Activated gamma-delta T cell treated with anti-CD3 and anti-CD28 coated beads, Interleukin-2, amount 50 U/mL, for 16 hours (primary cell): ENCODE data around the gene ROBO1.

ENCODE experiments used
- DNase-seq: peaks from one replicate; pipeline ENCODE4 v3.0.0-alpha.2; 2020; ENCODE audit warnings: low read depth

Gene ROBO1

GRCh38 chr3:79160421-79160820 is 607.4 kb downstream of the ROBO1 start:
- no peak for DNase-seq

DNA sequence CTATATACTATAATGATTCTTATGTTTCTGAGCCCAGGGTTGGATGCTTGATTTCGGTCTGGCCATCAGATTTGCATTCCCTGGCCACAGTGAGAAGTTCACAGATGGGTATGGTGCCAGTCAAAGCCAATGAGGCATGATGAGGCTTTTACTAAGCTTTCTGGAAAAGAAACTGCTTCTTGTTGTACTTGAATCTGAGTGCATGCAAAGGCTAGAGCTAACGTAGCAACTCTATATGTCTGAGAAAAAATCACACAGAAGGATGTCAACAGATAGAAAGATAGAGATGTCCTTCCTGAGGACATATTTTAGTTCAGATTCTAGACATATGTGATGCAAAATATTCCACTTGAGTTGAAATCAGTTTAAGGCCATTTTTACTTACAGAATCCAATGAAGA is 608.1 kb downstream of the ROBO1 start:
- DNase-seq = no peak

DNA sequence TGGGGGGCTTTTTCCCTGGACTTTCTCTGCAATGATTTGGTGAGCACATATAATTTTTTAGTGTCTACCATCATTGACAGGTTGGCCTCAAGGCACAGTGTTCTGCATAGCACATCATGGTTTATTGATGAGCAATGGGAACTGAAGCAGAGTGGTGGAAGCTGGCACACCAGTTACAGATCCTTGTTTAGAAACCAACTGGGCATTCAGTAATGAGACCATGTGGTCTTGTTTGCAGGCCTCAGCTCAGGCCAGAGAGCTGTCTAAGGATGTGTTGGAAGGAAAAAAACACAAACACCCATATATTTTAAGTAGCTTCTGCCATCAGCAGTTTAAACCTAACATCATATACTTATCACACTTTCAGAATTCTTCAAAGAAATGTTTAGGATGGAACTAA is 610.6 kb downstream of the ROBO1 start:
- DNase-seq = no peak

DNA sequence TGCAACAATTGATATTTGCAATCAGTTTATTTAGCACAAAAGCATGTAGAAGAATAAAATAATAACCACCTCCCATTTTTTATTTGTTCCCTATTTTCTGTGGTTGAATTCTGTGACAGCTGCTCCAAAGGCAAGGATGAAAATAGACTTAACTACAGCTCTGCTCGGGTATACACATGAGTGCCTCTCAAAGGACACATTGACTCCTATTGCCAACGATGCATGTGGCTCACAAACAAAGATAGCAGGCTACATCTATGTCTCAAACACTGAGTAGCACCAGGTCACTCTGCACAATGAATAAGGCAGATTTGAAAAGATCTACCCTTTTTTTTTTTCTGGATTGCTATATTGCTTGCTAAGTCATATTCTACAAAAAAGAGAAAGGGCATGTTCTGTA is 612.9 kb downstream of the ROBO1 start:
- no peak for DNase-seq

GRCh38 chr3:79148786-79149185 is 619.0 kb downstream of the ROBO1 start:
- no peak for DNase-seq

DNA sequence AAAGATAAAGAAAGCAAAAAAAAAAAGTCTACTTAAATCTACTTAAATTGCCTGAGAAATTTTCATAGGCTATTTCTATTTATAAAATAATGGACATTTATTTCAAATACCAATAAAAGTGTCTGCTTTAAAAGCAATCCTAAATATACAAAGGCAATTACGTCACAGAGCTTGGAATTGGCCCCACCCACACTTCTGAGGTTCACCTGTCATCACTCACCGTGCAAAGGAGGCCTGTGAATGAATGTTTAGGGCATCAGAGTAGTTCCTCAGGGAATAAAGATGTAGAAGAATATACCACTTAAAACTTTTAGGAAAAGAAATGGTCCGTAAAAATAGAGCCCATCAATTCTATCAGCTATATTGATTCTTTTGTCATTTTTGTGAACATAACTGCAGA is 621.8 kb downstream of the ROBO1 start:
- no peak for DNase-seq

- no peak for DNase-seq
Measured at GRCh38 chr3:79140708-79141107, 627.1 kb downstream of the ROBO1 start.

GRCh38 chr3:79139395-79140068 is 628.3 kb downstream of the ROBO1 start:
- no peak for DNase-seq

- DNase-seq = no peak
Measured at GRCh38 chr3:79125313-79125984, 642.3 kb downstream of the ROBO1 start.

GRCh38 chr3:79115458-79115857 is 652.3 kb downstream of the ROBO1 start:
- no peak for DNase-seq

DNA sequence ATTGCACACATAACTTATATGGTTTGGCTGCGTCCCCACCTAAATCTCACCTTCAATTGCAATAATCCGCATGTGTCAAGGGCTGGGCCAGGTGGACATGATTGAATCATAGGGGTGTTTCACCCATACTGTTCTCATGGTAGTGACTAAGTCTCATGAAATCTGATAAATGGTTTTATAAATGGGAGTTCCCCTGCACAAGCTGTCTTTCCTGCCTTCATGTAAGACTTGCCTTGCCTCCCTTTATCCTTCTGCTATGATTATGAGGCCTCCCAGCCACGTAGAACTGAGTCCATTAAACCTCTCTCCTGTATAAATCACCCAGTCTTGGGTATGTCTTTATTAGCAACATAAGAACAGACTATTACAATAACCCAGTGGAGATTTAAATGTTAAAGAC is 653.9 kb downstream of the ROBO1 start:
- no peak for DNase-seq

- no peak for DNase-seq
Measured at GRCh38 chr3:79111375-79112052, 656.3 kb downstream of the ROBO1 start.

DNA sequence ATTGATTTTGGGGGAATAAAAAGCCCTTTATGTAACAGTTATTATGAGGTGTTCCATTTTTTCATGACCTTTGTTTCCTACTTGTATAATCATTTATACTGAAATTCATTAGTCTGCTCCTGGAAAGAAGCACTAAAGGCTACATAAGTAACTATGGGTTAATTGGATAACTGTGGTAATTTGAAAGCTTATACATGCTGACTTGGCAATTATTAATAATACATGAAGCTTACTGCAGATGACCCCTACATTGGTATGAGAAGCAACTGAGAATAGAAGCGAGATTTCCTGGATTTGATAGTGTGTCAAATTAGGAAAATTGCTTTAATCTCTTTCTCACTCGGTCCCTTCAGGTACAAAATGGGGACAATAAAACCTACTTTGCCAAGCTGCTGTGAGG is 658.0 kb downstream of the ROBO1 start:
- DNase-seq = no peak

DNA sequence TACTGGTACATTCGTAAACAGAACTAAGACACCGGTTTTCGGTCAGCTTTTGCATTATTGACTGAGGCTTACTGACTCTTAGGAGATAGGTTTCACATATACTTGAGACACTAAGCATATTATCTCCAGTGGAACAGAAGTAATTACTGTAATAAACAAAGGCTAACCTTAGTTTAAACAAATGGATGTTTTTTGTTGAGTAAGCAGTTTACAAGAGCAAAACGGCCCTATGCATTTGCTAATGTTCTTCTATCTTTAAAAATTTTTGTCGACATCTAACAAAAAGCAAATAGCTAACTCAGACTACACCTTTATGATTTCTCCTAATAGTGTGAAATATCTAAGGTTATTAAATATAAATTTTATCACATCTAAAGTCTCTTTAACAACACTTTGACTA is 664.5 kb downstream of the ROBO1 start:
- no peak for DNase-seq

DNA sequence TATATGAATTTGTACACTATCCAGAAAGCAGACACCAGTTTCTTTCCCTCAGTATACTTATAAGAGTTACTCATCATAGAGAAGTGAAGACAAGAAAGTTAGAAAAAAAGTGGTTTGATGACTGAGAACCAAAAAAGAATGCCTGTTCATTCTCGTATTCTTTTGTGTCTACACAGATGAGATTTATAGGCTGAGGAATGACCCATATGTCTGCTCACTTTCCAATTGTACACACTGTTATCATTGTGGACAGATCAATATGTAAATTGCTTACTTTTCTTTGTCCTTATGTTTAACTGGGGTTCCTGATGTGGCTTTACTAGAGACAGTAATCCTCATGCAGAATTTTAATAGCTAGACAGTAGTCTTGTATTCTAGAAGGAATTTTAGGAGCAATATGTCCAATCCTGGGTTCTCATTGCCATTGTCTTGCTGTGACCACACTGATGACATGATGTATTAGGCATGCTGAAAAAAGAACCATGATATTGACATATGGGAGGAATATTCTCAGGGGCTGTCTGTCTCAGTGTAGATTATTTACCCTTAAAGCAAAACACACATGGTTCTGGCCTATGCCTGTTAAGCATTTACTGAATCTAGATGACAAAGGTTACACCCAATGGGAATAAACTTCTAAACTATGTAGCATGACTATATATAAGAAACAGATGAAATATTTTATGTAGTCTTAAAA is 669.7 kb downstream of the ROBO1 start:
- DNase-seq = no peak

DNA sequence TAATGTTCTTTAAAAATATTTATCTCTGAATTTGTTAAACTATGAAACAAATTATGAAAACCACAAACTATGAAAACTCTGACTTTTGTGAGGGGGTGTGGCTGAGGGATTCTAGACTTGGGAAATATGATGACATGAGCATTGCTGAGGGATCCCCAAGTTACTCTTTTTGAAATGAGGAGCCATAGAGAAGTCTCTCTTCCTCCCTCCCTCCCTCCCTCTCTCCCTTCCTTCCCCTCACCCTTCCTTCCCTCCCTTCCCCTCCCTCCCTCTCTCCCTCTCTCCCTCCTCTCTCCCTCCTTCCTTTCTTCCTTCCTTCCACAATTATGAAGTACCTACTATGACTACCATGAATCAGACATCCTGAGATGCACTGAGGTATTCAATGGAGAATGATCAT is 673.1 kb downstream of the ROBO1 start:
- DNase-seq = no peak

DNA sequence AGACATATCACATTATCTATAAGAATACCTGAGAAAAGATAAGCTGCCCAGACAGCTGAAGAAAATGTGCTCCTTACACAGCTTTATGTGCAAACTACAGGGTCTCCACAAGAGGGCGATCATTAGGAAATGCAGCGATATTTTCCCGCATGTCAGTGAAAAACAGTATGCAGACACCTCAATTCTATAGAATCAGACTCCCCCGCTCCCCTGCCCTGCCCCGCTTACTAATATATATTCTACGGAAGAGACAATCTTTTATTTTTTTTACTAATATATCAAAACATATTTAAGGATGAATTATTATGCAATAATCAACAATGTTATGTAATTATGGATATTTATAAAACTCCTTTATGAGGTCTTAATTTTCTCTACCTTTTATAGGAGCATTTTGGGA is 681.3 kb downstream of the ROBO1 start:
- DNase-seq = no peak

GRCh38 chr3:79085171-79085570 is 682.6 kb downstream of the ROBO1 start:
- no peak for DNase-seq

GRCh38 chr3:79081335-79081734 is 686.5 kb downstream of the ROBO1 start:
- no peak for DNase-seq

DNA sequence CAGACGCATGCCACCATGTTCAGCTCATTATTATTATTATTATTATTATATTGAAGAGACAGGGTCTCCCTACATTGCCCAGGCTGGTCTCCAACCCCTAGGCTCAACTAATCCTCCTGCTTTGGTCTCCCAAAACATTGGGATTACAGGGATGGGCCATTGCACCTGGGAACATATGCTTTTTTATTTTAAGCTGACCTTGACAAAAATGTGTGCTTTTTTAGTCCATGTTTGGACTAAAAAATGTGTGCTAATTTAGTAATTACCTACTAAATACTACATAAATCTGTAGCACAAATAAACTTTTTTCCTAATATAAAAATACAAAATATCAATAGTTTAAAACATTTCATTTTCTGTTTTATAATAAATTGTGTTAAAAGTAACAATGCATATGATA is 693.2 kb downstream of the ROBO1 start:
- no peak for DNase-seq

GRCh38 chr3:79067734-79068133 is 700.1 kb downstream of the ROBO1 start:
- DNase-seq = no peak

DNA sequence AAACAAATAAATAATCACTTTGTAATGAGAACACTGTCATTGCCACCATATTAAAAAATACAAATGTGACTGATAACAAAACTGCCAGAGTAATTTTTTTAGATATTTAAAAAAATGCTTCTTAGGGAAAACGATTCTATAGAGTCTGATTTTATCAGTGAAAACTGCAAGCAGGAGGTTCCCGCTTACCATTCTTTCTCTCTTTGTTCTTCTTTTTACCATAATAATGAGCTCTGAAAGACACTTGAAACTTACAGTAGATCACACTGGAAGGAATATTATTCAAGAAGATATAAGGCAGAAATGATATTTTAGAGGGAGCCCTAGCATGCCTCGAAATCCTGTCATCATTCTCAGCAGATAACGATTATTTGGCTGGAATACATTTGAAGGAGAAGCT is 701.3 kb downstream of the ROBO1 start:
- DNase-seq = no peak

GRCh38 chr3:79063624-79064023 is 704.2 kb downstream of the ROBO1 start:
- no peak for DNase-seq
